SK-N-SH (cell line): ENCODE results near the gene CYP39A1. TPM values are rescaled to one million over a fixed set of nuclear protein-coding genes. Genes with fewer than 3 reads are reported as not detected.

Experiments used
- CTCF ChIA-PET: fragments of 300-600, 350-600 bp; formaldehyde crosslinking; extraction: SDS; loops from one replicate; lab custom pipeline; 2021; lab: Yijun Ruan, JAX
- POLR2A ChIA-PET: fragments of 350-600 bp; sonication (Branson Sonifier 250); formaldehyde crosslinking; extraction: SDS; loops from one replicate; lab custom pipeline; 2020; ENCODE audit warnings: antibody characterized with exemption, inconsistent platforms; lab: Yijun Ruan, JAX
- DNase-seq: peaks from one replicate; pipeline ENCODE4 v3.0.0; 2012
- H2AFZ ChIP-seq: fragments of 200-600 bp; sonication (generic); 2 replicates; pipeline ENCODE4 v1.8.1; 2016; ENCODE audit warnings: antibody characterized with exemption, mild to moderate bottlenecking, low read depth
- H3F3A ChIP-seq: fragments of 200-600 bp; sonication (generic); replicated peaks from 2 replicates; pipeline ENCODE3; 2016; ENCODE audit warnings: antibody characterized with exemption, mild to moderate bottlenecking; ENCODE audit not compliant: insufficient read depth
- H3K27ac ChIP-seq, 2 experiments: fragments of 200-500 bp in 1 of 2; fragments of 200-600 bp in 1 of 2; sonication (Bioruptor generic) in 1 of 2; sonication (generic), shearing (Covaris generic) in 1 of 2; 2 replicates each; pipeline versions ENCODE4 v1.5.1 to v1.6.1; 2014 to 2016; ENCODE audit warnings: low read depth in 2 of 2, inconsistent platforms in 1 of 2, low read length in 1 of 2, mild to moderate bottlenecking in 1 of 2, mixed read lengths in 1 of 2
- H3K27me3 ChIP-seq: fragments of 200-600 bp; sonication (generic), shearing (Covaris generic); 2 replicates; pipeline ENCODE4 v1.6.1; 2016; ENCODE audit warnings: mixed run types; ENCODE audit not compliant: insufficient read depth
- H3K36me3 ChIP-seq, 2 experiments: fragments of 200-500 bp in 1 of 2; fragments of 200-600 bp in 1 of 2; sonication (Bioruptor generic) in 1 of 2; sonication (generic) in 1 of 2; replicated peaks in 1 of 2; 2 replicates each; pipeline versions ENCODE3 to v1.5.1; 2014 to 2016; ENCODE audit warnings: low read length in 1 of 2, mild to moderate bottlenecking in 1 of 2; ENCODE audit not compliant: insufficient read depth in 2 of 2, control insufficient read depth in 1 of 2
- H3K4me1 ChIP-seq, 2 experiments: fragments of 200-500 bp in 1 of 2; fragments of 200-600 bp in 1 of 2; sonication (Bioruptor generic) in 1 of 2; sonication (generic), shearing (Covaris generic) in 1 of 2; 2 replicates each; pipeline versions ENCODE4 v1.5.1 to v1.6.1; 2014 to 2016; ENCODE audit warnings: low read depth in 1 of 2, low read length in 1 of 2, mixed run types in 1 of 2; ENCODE audit not compliant: insufficient read depth in 2 of 2, control insufficient read depth in 1 of 2
- H3K4me2 ChIP-seq: fragments of 200-600 bp; sonication (generic), shearing (Covaris generic); 2 replicates; pipeline ENCODE4 v1.6.1; 2017; ENCODE audit warnings: mixed run types
- H3K4me3 ChIP-seq, 2 experiments: fragments of 200-500 bp in 1 of 2; fragments of 200-600 bp in 1 of 2; sonication (Bioruptor generic) in 1 of 2; sonication (generic), shearing (Covaris generic) in 1 of 2; 2 replicates each; pipeline versions ENCODE4 v1.5.1 to v1.8.1; 2014 to 2016; ENCODE audit warnings: low read depth in 2 of 2, inconsistent platforms in 1 of 2, low read length in 1 of 2, mild to moderate bottlenecking in 1 of 2, mixed read lengths in 1 of 2, moderate library complexity in 1 of 2
- H3K79me2 ChIP-seq: fragments of 200-600 bp; sonication (generic); 2 replicates; pipeline ENCODE4 v1.8.1; 2017; ENCODE audit warnings: mild to moderate bottlenecking; ENCODE audit not compliant: insufficient read depth
- H3K9ac ChIP-seq: fragments of 200-600 bp; sonication (generic); 2 replicates; pipeline ENCODE4 v1.6.1; 2017; ENCODE audit warnings: mixed run types
- H3K9me2 ChIP-seq: fragments of 200-600 bp; sonication (generic); 2 replicates; pipeline ENCODE4 v1.6.1; 2017; ENCODE audit warnings: mixed run types
- H3K9me3 ChIP-seq: fragments of 200-600 bp; sonication (generic); 2 replicates; pipeline ENCODE4 v1.6.1; 2017; ENCODE audit warnings: mixed run types, mild to moderate bottlenecking, moderate library complexity
- H4K20me1 ChIP-seq: fragments of 200-600 bp; sonication (generic); 2 replicates; pipeline ENCODE4 v1.6.1; 2017; ENCODE audit warnings: mild to moderate bottlenecking, mixed run types; ENCODE audit not compliant: insufficient read depth
- CHD2 ChIP-seq: fragments of 150-350 bp; IDR thresholded peaks from 2 replicates; pipeline ENCODE4 v1.6.1; 2018; ENCODE audit warnings: low read length; ENCODE audit not compliant: partially characterized antibody
- ELF1 ChIP-seq: IDR thresholded peaks from 2 replicates; pipeline ENCODE4 v1.4.0; 2012
- EP300 ChIP-seq, 2 experiments: IDR thresholded peaks; 2 replicates each; pipeline versions ENCODE4 v1.4.0 to v1.6.1; 2012; ENCODE audit warnings: borderline replicate concordance in 1 of 2, low read depth in 1 of 2, low read length in 1 of 2
- EZH2phosphoT487 ChIP-seq: fragments of 200-600 bp; sonication (generic); IDR thresholded peaks from 2 replicates; pipeline ENCODE4 v1.6.1; 2017; ENCODE audit warnings: low read depth, mixed run types, mild to moderate bottlenecking, antibody characterized with exemption, moderate library complexity, borderline replicate concordance
- FOXJ3 ChIP-seq: sonication (generic); formaldehyde crosslinking; IDR thresholded peaks from 2 replicates; pipeline ENCODE4 v1.5.1; 2020; ENCODE audit warnings: mild to moderate bottlenecking, missing genetic modification reagents
- FOXM1 ChIP-seq: IDR thresholded peaks from 2 replicates; pipeline ENCODE4 v1.4.0; 2012; ENCODE audit warnings: low read depth, mild to moderate bottlenecking
- GABPA ChIP-seq: IDR thresholded peaks from 2 replicates; pipeline ENCODE4 v1.4.0; 2012; ENCODE audit warnings: low read depth, mild to moderate bottlenecking
- NFIC ChIP-seq: IDR thresholded peaks from 2 replicates; pipeline ENCODE4 v1.4.0; 2012; ENCODE audit warnings: borderline replicate concordance
- NRF1 ChIP-seq: IDR thresholded peaks from 2 replicates; pipeline ENCODE4 v1.6.1; 2012; ENCODE audit warnings: low read depth, mild to moderate bottlenecking, low read length
- RAD21 ChIP-seq: IDR thresholded peaks from 2 replicates; pipeline ENCODE4 v1.6.1; 2012; ENCODE audit warnings: mild to moderate bottlenecking, low read length
- RCOR1 ChIP-seq: fragments of 150-350 bp; IDR thresholded peaks from 2 replicates; pipeline ENCODE4 v1.6.1; 2017; ENCODE audit warnings: antibody characterized with exemption, low read length
- RFX5 ChIP-seq: IDR thresholded peaks from 2 replicates; pipeline ENCODE4 v1.6.1; 2012; ENCODE audit warnings: mild to moderate bottlenecking, improper control_type of control experiment, low read length
- SIN3A ChIP-seq: IDR thresholded peaks from 2 replicates; pipeline ENCODE4 v1.6.1; 2012; ENCODE audit warnings: low read depth, mild to moderate bottlenecking, low read length, moderate library complexity, borderline replicate concordance
- SMC3 ChIP-seq: IDR thresholded peaks from 2 replicates; pipeline ENCODE4 v1.6.1; 2012; ENCODE audit warnings: low read depth, low read length, improper control_type of control experiment
- WGBS: methylation state at CpG from one replicate; pipeline ENCODE4 v1.1.6; 2017; ENCODE audit warnings: low lambda C conversion rate; 5-methylcytosine and 5-hydroxymethylcytosine counted together
- polyA plus RNA-seq, 3 experiments: library from polyadenylated mRNA; depleted of rRNA; stranded (reverse); fragments of >200 nt; gene quantifications; 2 replicates each; pipeline ENCODE4 v1.2.3, GENCODE V29; 2012
- TF ChIP-seq, protein P1 (sequence below): IDR thresholded peaks from 2 replicates; pipeline ENCODE4 v1.4.0; 2012; ENCODE audit warnings: low read depth
- TF ChIP-seq, protein P2 (sequence below): fragments of 200-600 bp; sonication (generic); IDR thresholded peaks from 2 replicates; pipeline ENCODE4 v1.6.1; 2017; ENCODE audit warnings: antibody characterized with exemption, mild to moderate bottlenecking, moderate library complexity
- TF ChIP-seq, protein P3 (sequence below): IDR thresholded peaks from 2 replicates; pipeline ENCODE4 v1.4.0; 2012; ENCODE audit warnings: low read depth, borderline replicate concordance

The CYP39A1 gene
- polyA plus RNA-seq, 1 of the 3 experiments (the other 2 are of a cell fraction): not detected

DNA sequence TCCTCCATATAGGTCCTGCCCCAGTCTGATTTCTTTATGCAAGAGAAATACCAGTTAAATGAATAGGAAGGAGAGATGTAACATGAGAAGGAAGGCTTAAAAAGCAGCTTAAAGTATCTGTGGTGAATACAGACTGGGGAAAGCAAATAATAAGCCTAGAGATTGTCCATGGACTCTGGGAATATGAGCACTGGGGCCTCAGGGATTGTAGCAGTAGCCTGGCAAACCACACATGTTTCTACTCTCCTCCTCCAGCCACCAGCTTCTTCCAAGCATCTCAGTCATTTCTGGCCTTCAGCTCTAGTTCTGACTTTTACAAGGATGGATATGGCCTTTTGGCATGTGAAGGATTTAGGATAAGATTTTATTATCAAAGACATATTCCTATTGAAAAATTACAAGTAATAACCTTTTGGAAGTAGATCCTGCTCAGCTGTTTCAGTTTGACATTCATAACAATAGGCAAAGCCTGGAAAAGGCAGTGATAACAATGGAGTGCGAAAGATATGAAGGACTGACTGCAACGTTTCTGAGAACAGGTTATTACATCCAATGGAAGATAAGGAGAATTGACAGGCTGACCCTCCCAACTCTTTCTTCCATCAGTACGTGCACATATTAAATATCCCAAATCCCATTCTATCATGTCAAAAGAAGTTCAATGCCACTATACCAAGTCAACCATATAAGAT is 41.6 kb downstream of the CYP39A1 start:
- H3K79me2 ChIP-seq: no peaks in the 10 kb centered on the region
- POLR2A ChIA-PET: no interaction called here
- H3K4me1 ChIP-seq: no peaks in the 10 kb centered on the region
- no peaks in the 10 kb centered on the region for H3K27me3 ChIP-seq
- DNase-seq: no peak
- no peak overlapping the region for H3K27ac ChIP-seq
- no peaks in the 10 kb centered on the region for H4K20me1 ChIP-seq
- no peaks in the 10 kb centered on the region for H3K9me3 ChIP-seq
- H3K4me2 ChIP-seq: no peak overlapping the region
- CTCF ChIA-PET: interaction anchor here (1.0 kb wide), 1 partner anchor 16 kb away, joined by 3 read pairs; no protein-coding TSS in a partner anchor
- no peak overlapping the region for H3K9ac ChIP-seq
- H3K4me3 ChIP-seq: no peak overlapping the region
- H3F3A ChIP-seq: no peaks in the 10 kb centered on the region
- no peak overlapping the region for H2AFZ ChIP-seq
- no peaks in the 10 kb centered on the region for H3K9me2 ChIP-seq
- WGBS: 3% methylated on average over 3 of the region's 3 CpGs
- H3K36me3 ChIP-seq: no peaks in the 10 kb centered on the region
- TF ChIP-seq ELF1 (no peak), FOXJ3 (CRISPR knock-in tag) (no peak), FOXM1 (no peak), RAD21 (no peak), SMC3 (no peak), CHD2 (no peak), EZH2phosphoT487 (no peak), SIN3A (no peak), EP300 (IDR thresholded peaks at IDR 0.05; ENCODE audit: borderline replicate concordance in 1 of 2, low read depth in 1 of 2, low read length in 1 of 2) (no peak), NFIC (no peak), GABPA (no peak), RCOR1 (no peak), NRF1 (no peak)
- TF ChIP-seq, protein P1, sequence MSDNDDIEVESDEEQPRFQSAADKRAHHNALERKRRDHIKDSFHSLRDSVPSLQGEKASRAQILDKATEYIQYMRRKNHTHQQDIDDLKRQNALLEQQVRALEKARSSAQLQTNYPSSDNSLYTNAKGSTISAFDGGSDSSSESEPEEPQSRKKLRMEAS: no peak
- TF ChIP-seq, protein P2, sequence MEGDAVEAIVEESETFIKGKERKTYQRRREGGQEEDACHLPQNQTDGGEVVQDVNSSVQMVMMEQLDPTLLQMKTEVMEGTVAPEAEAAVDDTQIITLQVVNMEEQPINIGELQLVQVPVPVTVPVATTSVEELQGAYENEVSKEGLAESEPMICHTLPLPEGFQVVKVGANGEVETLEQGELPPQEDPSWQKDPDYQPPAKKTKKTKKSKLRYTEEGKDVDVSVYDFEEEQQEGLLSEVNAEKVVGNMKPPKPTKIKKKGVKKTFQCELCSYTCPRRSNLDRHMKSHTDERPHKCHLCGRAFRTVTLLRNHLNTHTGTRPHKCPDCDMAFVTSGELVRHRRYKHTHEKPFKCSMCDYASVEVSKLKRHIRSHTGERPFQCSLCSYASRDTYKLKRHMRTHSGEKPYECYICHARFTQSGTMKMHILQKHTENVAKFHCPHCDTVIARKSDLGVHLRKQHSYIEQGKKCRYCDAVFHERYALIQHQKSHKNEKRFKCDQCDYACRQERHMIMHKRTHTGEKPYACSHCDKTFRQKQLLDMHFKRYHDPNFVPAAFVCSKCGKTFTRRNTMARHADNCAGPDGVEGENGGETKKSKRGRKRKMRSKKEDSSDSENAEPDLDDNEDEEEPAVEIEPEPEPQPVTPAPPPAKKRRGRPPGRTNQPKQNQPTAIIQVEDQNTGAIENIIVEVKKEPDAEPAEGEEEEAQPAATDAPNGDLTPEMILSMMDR: no peak
- TF ChIP-seq, all 33 proteins: peak for 0

DNA sequence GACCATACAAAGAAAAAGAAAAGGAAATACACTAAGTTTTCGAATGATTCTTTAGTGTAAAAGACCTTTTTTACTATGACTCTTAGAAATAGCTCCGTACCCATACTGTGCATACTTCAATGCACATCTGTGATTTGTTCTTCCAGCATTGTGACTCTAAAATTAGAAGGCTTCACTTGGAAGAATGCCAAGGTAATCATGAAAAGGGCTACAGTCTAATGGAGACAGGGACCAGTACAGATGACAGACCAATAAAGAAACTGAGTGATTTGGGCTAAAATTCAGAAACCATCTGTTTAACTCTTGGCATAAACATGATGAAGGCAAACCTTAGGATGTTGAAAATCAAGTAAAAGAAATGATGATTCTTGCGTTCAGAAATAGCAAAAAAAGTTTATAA is 46.3 kb downstream of the CYP39A1 start:
- no peak for TF ChIP-seq FOXJ3 (CRISPR knock-in tag)
- no peak for TF ChIP-seq RFX5
- TF ChIP-seq, protein P3, sequence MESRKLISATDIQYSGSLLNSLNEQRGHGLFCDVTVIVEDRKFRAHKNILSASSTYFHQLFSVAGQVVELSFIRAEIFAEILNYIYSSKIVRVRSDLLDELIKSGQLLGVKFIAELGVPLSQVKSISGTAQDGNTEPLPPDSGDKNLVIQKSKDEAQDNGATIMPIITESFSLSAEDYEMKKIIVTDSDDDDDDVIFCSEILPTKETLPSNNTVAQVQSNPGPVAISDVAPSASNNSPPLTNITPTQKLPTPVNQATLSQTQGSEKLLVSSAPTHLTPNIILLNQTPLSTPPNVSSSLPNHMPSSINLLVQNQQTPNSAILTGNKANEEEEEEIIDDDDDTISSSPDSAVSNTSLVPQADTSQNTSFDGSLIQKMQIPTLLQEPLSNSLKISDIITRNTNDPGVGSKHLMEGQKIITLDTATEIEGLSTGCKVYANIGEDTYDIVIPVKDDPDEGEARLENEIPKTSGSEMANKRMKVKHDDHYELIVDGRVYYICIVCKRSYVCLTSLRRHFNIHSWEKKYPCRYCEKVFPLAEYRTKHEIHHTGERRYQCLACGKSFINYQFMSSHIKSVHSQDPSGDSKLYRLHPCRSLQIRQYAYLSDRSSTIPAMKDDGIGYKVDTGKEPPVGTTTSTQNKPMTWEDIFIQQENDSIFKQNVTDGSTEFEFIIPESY: no peak
- Histone ChIP-seq H3K4me1 (no peaks in the 10 kb centered on the region), H4K20me1 (no peaks in the 10 kb centered on the region), H3K4me3 (no peak overlapping the region), H3K36me3 (no peaks in the 10 kb centered on the region), H3K9ac (no peak overlapping the region), H3K79me2 (no peaks in the 10 kb centered on the region), H3K27ac (no peak overlapping the region), H3K4me2 (no peak overlapping the region), H3K27me3 (no peaks in the 10 kb centered on the region), H2AFZ (no peak overlapping the region), H3K9me2 (no peaks in the 10 kb centered on the region), H3K9me3 (no peaks in the 10 kb centered on the region), H3F3A (no peaks in the 10 kb centered on the region)
- ChIA-PET POLR2A (no interaction called here), CTCF (no interaction called here)
- peak; percentile 3 for DNase-seq
- WGBS: 4% methylated on average over 3 of the region's 3 CpGs
